GM12872 (cell line): ENCODE data around the gene PEX7.

Experiments used
- CTCF ChIP-seq: IDR thresholded peaks from 3 replicates; pipeline ENCODE4 v1.5.1; 2011; ENCODE audit warnings: low read depth, mild to moderate bottlenecking, low read length, moderate library complexity; ENCODE audit not compliant: insufficient read depth

Gene PEX7

GRCh38 chr6:136786658-136787057 is 35.7 kb upstream of the PEX7 start:
- TF ChIP-seq CTCF: no peak

- no peak for TF ChIP-seq CTCF
Measured at GRCh38 chr6:136787726-136788068, 34.7 kb upstream of the PEX7 start.

- no peak for TF ChIP-seq CTCF
Measured at GRCh38 chr6:136788069-136788902, 34.1 kb upstream of the PEX7 start.

GRCh38 chr6:136790411-136791295 is 31.7 kb upstream of the PEX7 start:
- TF ChIP-seq CTCF: no peak

GRCh38 chr6:136791296-136792094 is 30.9 kb upstream of the PEX7 start:
- no peak for TF ChIP-seq CTCF

GRCh38 chr6:136792095-136792409 is 30.3 kb upstream of the PEX7 start:
- TF ChIP-seq CTCF: no peak
